ENCODE results near the gene MOB4.

- TF ChIP-seq CTCF (conservative IDR thresholded peaks at IDR 0.05) (no peak), ZFX (IDR thresholded peaks at IDR 0.05) (no peak)
Measured at GRCh38 chr2:197513915-197514314, 2.0 kb upstream of the MOB4 start.
